ENCODE measurements around the gene DGCR6L.
"Not testable (repeated sequence)": the region's sequence is repeated elsewhere in the genome, so short reads cannot be mapped to it uniquely, and the experiment has no call there.

DGCR6L gene

GRCh38 chr22:20290045-20290392 is 29.8 kb downstream of the DGCR6L start:
- H3K4me2 ChIP-seq (ENCODE audit: low read length) = no peak overlapping the region
- no peaks in the 10 kb centered on the region for H4K20me1 ChIP-seq (ENCODE audit: control insufficient read depth, insufficient read depth, low read depth, low read length)
- no peak overlapping the region for H3K27ac ChIP-seq (ENCODE audit: low read depth, low read length)
- H3K4me3 ChIP-seq (ENCODE audit: low read length) = no peak overlapping the region
- H3K27me3 ChIP-seq (ENCODE audit: control insufficient read depth, low read length) = no peaks in the 10 kb centered on the region
- no peaks in the 10 kb centered on the region for H3F3A ChIP-seq (ENCODE audit: control insufficient read depth, insufficient read depth)
- H3K79me2 ChIP-seq (ENCODE audit: control insufficient read depth, low read length) = no peaks in the 10 kb centered on the region
- H3K9me2 ChIP-seq (replicated peaks; ENCODE audit: control insufficient read depth, low read length) = no peaks in the 10 kb centered on the region
- no peaks in the 10 kb centered on the region for H3K9me3 ChIP-seq (ENCODE audit: control insufficient read depth, insufficient read depth, low read length)
- H3K4me1 ChIP-seq (ENCODE audit: control insufficient read depth, low read length) = peaks cover 3% of the 10 kb centered on the region; the same call in 1 of the 2 replicates
- no peak for TF ChIP-seq EZH2phosphoT487 (IDR thresholded peaks at IDR 0.05; ENCODE audit: borderline replicate concordance, low read length)
- TF ChIP-seq CTCF (IDR thresholded peaks at IDR 0.05; ENCODE audit: low read depth, low read length, poor library complexity, severe bottlenecking) = no peak
- no peaks in the 10 kb centered on the region for H3K36me3 ChIP-seq (ENCODE audit: control insufficient read depth, low read length)

- not testable (repeated sequence) for H4K20me1 ChIP-seq (ENCODE audit: control insufficient read depth, insufficient read depth, low read depth, low read length); H3K27me3 ChIP-seq (ENCODE audit: control insufficient read depth, low read length); H3K9me3 ChIP-seq (ENCODE audit: control insufficient read depth, insufficient read depth, low read length); H3K79me2 ChIP-seq (ENCODE audit: control insufficient read depth, low read length); H3F3A ChIP-seq (ENCODE audit: control insufficient read depth, insufficient read depth); H3K36me3 ChIP-seq (ENCODE audit: control insufficient read depth, low read length); H3K4me1 ChIP-seq (ENCODE audit: control insufficient read depth, low read length); H3K9me2 ChIP-seq (replicated peaks; ENCODE audit: control insufficient read depth, low read length); H3K4me3 ChIP-seq (ENCODE audit: low read length); H3K27ac ChIP-seq (ENCODE audit: low read depth, low read length); H3K4me2 ChIP-seq (ENCODE audit: low read length)
Measured at GRCh38 chr22:20289182-20290044, 30.4 kb downstream of the DGCR6L start.

- not testable (repeated sequence) for H3K9me2 ChIP-seq (replicated peaks; ENCODE audit: control insufficient read depth, low read length); H3K79me2 ChIP-seq (ENCODE audit: control insufficient read depth, low read length); H3K27ac ChIP-seq (ENCODE audit: low read depth, low read length); H3K4me2 ChIP-seq (ENCODE audit: low read length); H3K4me3 ChIP-seq (ENCODE audit: low read length); H4K20me1 ChIP-seq (ENCODE audit: control insufficient read depth, insufficient read depth, low read depth, low read length); H3F3A ChIP-seq (ENCODE audit: control insufficient read depth, insufficient read depth); H3K27me3 ChIP-seq (ENCODE audit: control insufficient read depth, low read length); H3K36me3 ChIP-seq (ENCODE audit: control insufficient read depth, low read length); H3K9me3 ChIP-seq (ENCODE audit: control insufficient read depth, insufficient read depth, low read length); H3K4me1 ChIP-seq (ENCODE audit: control insufficient read depth, low read length)
Measured at GRCh38 chr22:20286784-20287423, 33.0 kb downstream of the DGCR6L start.

GRCh38 chr22:20286312-20286660 is 33.6 kb downstream of the DGCR6L start:
- not testable (repeated sequence) for H3K36me3 ChIP-seq (ENCODE audit: control insufficient read depth, low read length); H3K27ac ChIP-seq (ENCODE audit: low read depth, low read length); H3K4me1 ChIP-seq (ENCODE audit: control insufficient read depth, low read length); H3K4me2 ChIP-seq (ENCODE audit: low read length); H3K9me3 ChIP-seq (ENCODE audit: control insufficient read depth, insufficient read depth, low read length); H3F3A ChIP-seq (ENCODE audit: control insufficient read depth, insufficient read depth); H3K4me3 ChIP-seq (ENCODE audit: low read length); H3K27me3 ChIP-seq (ENCODE audit: control insufficient read depth, low read length); H3K9me2 ChIP-seq (replicated peaks; ENCODE audit: control insufficient read depth, low read length); H3K79me2 ChIP-seq (ENCODE audit: control insufficient read depth, low read length); H4K20me1 ChIP-seq (ENCODE audit: control insufficient read depth, insufficient read depth, low read depth, low read length)

Data from DOHH2 (cell line).